Stimulated activated CD4-positive, alpha-beta T cell treated with anti-CD3 and anti-CD28 coated beads, Interleukin-1b, Interleukin-23, amount 100 ng/mL, for 4 hours (primary cell): ENCODE measurements around the gene FAAH.

Experiments used
- DNase-seq, 2 donors: peaks; one replicate each; pipeline ENCODE4 v3.0.0-alpha.2; 2020; ENCODE audit warnings: low read depth in 2 of 2

Gene FAAH

DNA sequence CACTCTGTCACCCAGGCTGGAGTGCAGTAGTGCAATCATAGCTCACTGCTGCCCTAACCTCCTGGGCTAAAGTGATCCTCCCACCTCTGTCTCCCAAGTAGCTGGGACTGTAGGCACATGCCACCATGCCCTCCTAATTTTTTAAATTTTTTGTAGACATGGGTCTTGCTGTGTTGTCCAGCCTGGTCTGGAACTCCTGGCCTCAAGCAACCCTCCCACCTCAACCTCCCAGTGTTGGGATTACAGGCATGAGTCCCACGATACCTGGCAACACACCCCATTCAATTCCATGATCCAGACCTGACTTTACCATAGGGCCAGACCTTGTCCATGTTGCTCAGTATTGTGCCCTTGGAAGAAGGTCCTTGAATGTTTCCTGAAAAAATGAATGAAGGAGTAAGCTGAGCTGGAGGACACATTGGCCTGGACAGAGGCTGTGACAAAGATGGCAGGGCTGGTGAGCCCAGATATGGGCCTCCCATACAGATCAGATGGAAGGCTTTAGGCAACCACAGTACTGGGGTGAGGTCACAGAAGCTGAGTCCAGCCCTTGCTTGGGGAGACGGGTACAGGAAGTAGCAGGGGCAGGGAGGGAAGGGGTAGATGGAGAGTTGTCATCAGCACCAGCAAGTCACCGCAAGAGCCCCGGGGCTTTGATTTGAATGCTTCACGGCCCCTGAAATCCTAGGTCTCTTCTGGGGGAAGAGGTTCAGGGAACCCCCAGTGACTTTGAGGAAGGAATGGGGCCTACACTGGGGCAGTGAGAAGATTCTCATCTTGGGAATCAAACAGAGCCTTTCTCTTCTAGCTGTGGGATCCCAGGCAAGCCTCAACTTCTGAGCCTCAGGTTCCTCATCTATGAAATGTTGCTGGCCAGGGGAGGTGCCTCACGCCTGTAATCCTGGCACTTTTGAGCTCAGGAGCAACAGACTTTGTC lies 55.4 kb downstream of the FAAH start:
- DNase-seq, result no peak

DNA sequence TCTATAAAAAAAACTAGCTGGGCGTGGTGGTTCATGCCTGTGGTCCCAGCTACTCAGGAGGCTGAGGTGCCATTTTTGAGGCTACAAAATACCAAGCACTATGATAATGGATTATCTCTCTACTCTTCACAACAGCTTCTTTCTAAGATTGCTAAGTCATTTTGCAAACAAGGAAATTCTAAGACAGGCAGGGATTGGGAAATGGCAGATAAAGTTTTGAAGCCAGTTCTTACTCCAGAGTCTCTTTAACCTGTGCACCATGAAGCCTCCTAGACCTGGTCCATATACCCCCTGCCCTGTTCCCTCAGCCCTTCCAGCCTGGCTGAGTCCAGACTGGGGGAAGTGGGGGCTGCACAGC lies 56.0 kb downstream of the FAAH start:
- DNase-seq, result no peak

DNA sequence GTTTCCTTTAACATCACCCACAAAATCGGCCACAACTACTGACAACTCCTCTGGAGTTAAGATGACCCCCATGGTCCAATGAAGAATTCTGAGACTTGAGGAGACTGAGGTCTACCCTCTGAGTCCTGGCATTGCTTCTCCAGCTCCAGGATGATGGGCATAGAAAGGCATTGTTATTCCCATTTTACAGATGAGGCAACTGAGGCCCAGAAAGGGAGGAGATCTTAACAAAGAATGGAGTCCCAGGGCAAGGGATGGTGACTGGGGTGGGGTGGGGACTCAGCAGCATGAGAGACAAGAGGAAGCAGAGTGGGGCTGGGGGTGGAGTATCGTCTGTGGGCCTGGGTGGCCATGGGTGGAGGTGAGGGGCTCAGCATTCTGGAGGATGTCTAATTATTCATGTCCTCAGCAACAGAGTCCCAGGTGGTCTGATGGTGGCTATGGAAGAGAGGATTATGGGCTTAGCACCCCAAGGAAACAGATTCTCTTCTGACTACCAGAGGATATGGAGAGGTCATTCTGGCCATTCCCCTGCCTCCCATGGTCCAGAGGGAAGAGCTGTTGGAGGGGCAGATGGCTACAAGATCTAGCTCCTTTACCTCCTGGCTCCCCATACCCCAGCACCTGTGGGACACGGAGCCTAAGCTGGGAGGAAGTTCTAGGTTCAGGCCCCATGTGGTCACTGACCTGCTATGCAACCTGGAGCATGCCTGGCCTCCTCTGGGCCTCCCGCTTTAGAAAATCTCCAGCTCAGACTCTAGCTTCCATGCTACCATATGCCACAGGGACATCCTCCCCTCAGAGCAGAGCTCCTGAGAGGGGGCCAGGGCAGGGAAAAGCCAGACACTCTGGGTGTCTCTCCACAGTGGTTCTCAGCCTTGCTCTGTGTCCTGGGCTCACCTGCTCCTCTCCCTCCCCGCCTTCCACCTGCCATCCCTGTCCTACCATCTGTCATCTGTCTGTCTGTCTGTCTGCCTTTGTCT lies 58.1 kb downstream of the FAAH start:
- no peak for DNase-seq

DNA sequence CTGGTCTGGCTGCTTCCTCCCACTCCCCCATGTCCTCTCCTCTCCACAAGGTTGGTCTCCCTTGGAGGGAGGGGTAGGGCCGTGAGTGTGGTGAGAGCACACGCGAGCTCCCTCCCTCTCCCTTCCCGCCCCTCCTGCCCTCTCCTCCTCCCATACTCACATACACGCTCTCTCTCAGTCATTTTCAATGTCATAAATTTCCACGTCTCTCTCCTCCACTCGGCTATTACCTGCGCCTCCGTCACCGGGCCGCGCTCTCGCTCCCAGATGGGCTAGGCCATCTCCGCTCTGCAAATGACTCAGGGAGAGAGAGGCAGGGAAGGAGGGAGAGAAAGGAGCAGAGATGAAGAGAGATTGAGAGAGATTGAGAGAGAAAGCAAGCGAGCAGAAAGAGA lies 58.8 kb downstream of the FAAH start:
- no peak for DNase-seq

DNA sequence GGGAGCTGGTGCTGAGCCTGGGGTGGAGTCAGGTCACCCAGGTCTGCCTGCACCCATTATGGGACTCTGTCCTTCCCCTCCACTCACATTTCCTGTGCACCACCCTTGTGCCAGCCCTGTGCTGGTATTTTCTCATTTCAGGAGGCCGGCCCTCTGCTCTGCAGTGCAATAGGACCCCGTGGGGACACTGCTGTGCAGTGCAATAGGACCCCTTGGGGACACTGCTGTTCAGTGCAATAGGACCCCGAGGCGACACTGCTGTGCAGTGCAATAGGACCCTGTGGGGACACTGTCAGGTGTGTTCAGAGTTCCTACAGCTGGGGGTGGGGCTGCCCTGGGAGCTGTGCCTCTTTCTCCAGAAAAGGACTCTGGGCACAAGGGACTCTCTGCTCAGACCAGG lies 59.3 kb downstream of the FAAH start:
- DNase-seq, result no peak

DNA sequence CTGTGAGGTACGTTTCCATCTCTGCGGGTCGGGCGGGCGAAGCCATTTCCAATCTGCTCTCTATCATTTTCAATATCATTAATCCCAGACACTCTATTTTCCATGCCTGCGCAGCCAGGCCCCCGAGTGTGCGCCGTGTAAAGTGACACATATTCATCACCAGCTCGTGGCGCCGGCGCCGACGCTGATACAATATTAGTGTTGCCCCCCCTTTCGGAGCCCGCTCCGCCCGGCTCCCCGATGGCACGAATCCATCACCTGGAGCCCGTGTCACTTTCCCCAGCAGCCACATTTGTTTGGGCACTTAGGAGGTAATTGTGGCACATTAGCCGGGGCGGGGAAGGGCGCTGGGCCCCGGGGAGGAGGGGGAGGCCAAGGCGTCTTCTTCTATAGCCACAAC lies 61.8 kb downstream of the FAAH start:
- DNase-seq, result no peak

DNA sequence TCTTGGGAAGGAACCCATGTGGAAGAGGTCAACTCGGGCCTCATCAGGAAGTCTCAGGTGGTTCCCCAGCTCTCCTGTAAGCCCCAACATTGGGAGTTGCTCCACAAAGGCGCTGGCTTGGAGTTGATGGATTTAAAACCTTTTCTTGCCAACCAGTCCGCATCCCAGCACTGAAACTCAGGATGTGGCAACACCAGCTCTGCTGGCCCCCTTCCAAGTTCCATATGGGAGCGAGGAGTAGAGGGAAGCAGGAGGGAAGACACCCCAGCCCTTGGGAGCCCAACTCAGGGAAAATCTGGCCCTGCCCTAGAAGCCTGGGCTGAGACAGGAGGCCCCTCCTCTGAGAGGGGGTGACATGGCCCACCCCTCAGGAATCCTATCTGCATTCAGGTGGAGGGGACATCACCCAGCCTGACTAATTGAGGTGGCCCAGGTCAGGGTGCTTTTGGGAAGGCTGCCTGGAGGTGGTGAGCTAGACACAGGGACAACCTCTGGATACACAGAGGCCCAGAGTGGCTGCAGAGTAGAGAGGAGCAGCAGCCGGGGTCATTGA lies 62.4 kb downstream of the FAAH start:
- DNase-seq, result no peak

DNA sequence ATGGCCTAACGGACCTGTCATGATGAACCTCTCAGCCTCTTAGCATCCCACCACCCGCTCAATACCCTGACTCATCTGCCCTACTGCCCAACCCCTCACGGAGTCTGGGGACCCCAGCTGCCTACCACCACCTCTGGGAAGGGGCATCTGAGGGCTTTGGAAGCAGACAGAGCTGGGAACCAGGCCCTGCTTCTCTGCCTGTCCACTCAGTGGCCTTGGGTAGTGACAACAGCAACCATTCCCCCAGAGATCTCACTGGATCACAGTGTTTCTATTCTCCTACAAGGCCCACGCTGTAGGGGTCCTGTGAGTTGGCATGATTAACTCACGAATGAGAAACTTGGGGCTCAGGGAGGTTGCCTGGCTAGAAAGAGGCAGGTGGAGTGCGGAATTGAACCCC lies 63.1 kb downstream of the FAAH start:
- no peak for DNase-seq

DNA sequence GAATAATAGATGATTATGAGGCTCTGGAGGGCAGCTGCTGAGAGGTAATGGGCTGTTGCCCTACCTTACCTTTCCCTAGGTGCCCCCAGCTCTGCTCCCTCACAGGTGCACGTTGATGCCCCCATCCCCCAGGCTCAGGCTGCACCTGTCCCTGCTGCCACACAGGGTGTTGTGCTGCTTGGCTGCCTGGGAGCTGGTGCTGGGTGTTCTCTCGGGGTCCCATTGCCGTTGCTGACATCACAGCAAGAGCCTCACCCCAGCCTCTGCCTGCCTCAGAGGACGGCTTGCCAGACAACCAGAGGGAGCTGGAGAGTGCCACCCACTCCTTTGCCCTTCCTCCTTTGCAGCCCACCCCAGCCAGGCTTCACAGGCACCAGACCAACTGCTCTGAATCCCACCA lies 64.1 kb downstream of the FAAH start:
- no peak for DNase-seq

DNA sequence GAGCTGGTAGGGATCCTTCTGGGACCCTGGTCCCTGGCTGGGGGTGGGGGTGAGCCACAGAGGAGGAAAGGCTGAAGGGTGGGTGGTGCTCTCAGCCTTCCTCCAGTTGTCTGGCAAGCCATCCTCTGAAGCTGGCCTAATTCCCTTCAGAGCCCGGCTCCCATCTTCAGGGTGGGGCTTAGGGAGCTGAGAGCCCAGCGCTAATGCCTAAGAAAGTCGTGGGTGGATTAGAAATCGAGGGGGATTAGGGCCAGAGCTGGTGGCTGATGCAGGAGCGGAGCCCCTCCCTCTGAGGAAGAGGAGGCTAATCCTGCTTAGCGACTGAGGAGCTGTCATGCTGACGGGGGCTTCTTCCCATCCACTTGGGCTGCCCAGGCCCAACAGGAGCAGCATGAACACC lies 64.7 kb downstream of the FAAH start:
- no peak for DNase-seq

DNA sequence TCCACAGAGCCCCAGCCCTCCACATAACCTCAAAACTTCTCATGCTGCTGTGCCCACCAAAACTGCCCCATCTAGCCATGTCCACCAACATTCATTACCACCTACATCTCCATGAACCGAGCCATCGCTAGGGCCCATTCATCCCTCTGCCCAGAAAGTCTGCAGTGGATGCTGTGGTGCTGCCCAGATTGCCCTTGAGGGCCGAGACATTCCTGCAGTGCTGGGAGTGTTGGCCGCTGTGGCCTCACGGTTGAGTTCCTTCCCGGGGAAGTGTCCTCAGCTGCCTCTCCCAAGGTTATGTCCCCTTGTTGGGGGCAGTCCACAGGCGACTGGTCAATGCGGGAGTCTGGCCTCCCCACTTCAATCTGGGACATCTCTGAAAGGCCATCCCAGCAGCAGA lies 65.2 kb downstream of the FAAH start:
- DNase-seq, result no peak

DNA sequence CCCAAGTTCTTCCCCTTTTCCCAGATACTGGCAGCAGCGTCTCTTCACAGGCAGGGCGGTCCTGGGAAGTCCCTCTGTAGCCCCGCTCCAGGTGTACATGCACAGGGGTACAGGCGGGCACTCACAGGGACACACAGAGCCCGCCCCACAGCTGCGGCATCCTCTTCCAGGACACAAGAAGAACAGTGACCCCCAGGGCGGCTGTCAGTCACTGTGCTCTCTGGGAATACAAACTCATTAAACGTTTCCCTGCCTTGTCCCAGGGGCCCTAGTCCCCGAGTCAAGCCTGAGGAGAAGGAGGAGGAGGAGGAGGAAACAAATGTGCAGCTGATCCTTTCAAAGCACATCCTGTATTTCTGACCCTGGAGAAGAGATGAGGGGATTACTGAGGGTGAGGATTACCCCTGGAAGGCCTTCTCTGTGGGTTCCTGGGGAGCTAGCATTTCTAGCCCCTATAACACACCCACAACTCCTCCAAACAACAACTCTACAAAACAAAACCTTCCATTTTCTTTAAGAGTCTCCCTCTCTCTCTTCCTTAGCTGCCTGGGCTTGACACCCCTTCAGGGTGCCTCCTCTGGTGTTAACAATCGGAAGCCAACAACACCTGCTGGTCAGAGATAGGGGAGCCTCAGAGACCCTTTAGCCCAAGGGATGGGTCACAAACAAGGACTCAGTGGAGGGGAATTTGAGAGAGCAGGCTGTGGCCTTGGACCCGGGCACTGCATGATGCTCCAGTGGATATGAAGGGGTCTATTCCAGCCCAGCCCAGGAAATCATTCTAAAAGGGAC lies 67.1 kb downstream of the FAAH start:
- DNase-seq, result no peak

DNA sequence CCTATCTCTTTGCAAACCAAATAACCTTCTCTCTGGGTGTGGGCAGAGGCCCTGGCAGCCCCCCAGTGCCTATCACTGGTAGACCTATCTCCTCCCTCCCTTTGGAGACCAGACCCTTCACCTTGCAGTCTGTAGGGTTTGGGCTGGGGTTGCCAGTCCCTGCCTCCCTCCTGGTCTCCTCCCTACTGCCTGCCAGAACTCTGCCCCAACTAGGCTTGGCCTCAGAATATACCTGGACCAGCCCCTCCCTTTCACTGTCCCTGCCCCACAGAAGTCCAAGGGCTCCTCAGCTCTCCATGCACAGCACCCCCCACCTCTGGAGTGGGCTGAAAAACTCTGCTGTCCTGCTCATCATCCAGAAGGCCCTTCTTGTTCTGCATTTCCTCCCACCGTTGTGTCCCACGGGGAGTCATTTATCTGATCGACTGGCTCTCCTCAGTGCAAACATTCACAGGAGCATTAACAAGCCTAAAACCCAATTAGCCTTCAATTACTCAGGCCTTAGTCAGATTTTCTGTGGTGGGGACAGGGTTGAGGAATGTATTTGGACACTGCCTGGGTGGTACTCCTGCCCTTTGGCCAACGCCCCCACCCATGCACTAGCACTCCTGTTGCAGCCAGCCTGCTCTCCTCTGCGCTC lies 67.8 kb downstream of the FAAH start:
- no peak for DNase-seq
